ENCODE measurements around the gene MFAP2. TPM values are rescaled to one million over a fixed set of nuclear protein-coding genes. Genes with fewer than 3 reads are reported as not detected.

The MFAP2 gene
- total RNA-seq, 4 donors from 2014 or later = 1.9 to 8.4 (median 2.1) TPM; not detected in 1

DNA sequence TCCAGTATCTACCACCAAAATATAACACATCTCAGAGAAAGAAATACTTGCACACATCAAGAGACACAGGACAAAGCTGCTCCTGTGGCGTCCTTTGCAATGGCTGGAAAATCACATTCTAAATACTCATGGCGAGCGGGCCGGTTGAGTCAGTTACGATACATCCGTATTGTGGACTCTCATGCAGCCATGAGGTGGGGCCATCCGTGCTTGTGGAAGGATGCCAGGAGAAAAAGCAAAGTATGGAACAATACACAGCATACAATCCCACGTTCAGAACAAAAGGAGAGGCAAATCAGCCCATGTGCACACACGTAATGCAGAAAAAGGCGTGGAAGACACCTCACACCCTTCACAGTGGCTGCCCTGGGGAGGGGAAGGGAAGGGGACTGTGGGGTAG, 18.2 kb upstream of the MFAP2 start:
- Histone ChIP-seq H3K36me3 (peaks cover 0 to 57% (median 0%) of the 10 kb centered on the region in 3 donors), H3K27me3 (no peaks in the 10 kb centered on the region)
- DNase-seq = no peak

DNA sequence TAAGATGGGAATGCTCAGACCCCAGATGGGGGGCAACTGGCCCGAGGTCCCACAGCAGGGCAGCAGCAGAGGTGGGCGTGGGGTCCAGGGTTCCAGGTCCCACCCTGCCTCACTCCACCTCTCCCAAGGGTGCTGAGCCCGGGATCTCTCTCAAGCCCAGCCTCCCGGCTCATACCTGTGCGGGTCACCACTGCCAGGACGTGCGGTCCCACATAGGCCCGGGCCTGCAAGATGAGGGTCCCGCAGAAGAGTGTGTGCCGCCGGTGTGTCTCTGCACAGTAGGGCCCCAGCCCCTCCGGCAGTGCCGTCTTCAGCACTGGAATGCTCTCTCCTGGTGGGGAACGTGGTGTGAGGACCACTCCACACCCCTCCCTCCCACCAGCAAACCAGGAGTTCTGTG, 16.4 kb upstream of the MFAP2 start:
- Histone ChIP-seq H3K27me3 (no peaks in the 10 kb centered on the region), H3K4me1 (no peaks in the 10 kb centered on the region), H3K4me3 (no peak overlapping the region), H3K36me3 (peaks cover 0 to 51% (median 0%) of the 10 kb centered on the region in 3 donors), H3K9me3 (no peaks in the 10 kb centered on the region), H3K27ac (no peak overlapping the region)
- no peak for DNase-seq
- TF ChIP-seq POLR2A (IDR thresholded peaks at IDR 0.05) = no peak
- no peak for TF ChIP-seq CTCF (IDR thresholded peaks at IDR 0.05)

More for the DNA sequence above, 18.2 kb upstream of the MFAP2 start:
- TF ChIP-seq POLR2A (IDR thresholded peaks at IDR 0.05) = no peak
- TF ChIP-seq CTCF (IDR thresholded peaks at IDR 0.05) = no peak
- no peaks in the 10 kb centered on the region for H3K4me1 ChIP-seq
- H3K9me3 ChIP-seq = no peaks in the 10 kb centered on the region
- no peak overlapping the region for H3K4me3 ChIP-seq
- no peak overlapping the region for H3K27ac ChIP-seq

DNA sequence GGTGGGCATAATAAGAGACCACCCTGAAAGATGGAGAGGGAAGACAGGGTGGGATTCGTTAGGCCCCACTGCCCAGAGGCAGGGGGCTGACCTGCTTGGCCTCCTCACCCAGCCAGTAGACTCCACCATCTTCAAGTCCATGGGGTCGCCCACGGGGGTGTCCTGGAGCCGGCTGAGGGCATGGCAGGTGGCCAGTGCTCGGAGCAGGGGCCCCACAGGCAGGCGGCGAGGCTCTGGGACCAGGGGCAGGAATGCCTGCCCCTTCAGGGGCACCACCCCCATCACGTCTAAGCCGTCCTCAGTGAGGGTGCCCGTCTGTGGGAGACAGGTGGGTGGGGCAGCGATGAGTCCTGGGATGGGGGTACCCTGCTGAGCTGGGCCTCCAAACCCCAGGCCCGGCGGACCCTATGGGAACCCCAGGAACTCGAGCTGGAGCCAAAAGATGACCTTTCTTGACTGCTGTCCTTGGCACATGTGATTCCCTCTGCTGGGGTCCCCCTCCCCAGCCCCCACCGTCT, 13.2 kb upstream of the MFAP2 start:
- no peak for TF ChIP-seq CTCF (IDR thresholded peaks at IDR 0.05)
- TF ChIP-seq POLR2A (IDR thresholded peaks at IDR 0.05) = no peak

GRCh38 chr1:16992675-16993074, 12.3 kb upstream of the MFAP2 start:
- H3K4me1 ChIP-seq = no peaks in the 10 kb centered on the region
- H3K36me3 ChIP-seq = peaks cover 0 to 42% (median 0%) of the 10 kb centered on the region in 3 donors
- H3K27ac ChIP-seq = no peak overlapping the region
- no peak overlapping the region for H3K4me3 ChIP-seq
- no peak for DNase-seq
- H3K9me3 ChIP-seq = no peaks in the 10 kb centered on the region
- TF ChIP-seq POLR2A (IDR thresholded peaks at IDR 0.05) (no peak), CTCF (IDR thresholded peaks at IDR 0.05) (no peak)
- H3K27me3 ChIP-seq = no peaks in the 10 kb centered on the region

More for the DNA sequence above, 13.2 kb upstream of the MFAP2 start:
- DNase-seq = no peak
- Histone ChIP-seq H3K27ac (no peak overlapping the region), H3K4me1 (no peaks in the 10 kb centered on the region), H3K4me3 (no peak overlapping the region), H3K9me3 (no peaks in the 10 kb centered on the region), H3K36me3 (peaks cover 0 to 45% (median 0%) of the 10 kb centered on the region in 3 donors), H3K27me3 (no peaks in the 10 kb centered on the region)

DNA sequence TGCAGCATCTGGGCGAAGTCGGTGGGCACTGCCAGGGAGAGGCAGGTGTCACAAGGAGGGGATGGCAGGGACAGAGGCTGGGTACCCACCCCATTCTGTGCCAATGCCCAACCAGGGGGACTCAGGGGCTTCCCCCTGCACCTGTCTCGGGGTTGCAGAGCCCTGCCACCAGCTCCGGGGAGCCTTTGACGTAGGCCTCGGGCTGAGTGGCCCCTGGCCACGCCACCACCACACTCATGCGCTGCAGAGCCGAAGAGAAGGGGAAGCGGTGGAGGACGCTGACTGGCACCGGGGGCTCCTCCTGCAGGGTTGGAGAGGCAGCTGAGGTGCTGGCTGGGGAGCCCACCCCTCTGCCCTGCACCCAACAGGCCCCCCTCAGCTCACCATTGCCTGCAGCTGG, 11.7 kb upstream of the MFAP2 start:
- no peak for DNase-seq
- TF ChIP-seq POLR2A (IDR thresholded peaks at IDR 0.05) (no peak), CTCF (IDR thresholded peaks at IDR 0.05) (no peak)
- Histone ChIP-seq H3K27ac (no peak overlapping the region), H3K4me1 (no peaks in the 10 kb centered on the region), H3K4me3 (no peak overlapping the region), H3K36me3 (peaks cover 0 to 42% (median 0%) of the 10 kb centered on the region in 3 donors), H3K9me3 (no peaks in the 10 kb centered on the region), H3K27me3 (no peaks in the 10 kb centered on the region)

DNA sequence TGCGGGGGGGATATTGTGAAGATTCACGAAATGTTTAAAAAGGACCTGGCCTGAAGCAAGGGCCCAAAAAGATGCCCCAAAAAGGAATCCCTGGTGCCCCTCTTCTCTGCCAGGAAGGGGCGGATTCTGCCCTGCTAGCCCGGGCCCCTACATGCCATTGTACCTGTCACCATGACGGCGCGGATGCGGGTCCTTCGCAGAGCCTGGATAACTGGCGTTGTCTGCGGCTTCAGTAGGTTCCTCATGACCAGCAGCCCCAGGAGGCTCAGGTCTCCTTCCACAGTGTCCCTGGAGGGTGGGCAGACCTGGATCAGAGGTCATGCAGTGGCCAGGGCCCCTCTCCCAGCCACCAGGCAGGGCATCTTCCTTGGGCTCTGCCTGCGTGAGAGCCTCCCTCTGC, 11.2 kb upstream of the MFAP2 start:
- Histone ChIP-seq H3K27ac (no peak overlapping the region), H3K36me3 (peaks cover 0 to 42% (median 0%) of the 10 kb centered on the region in 3 donors), H3K4me3 (no peak overlapping the region), H3K27me3 (no peaks in the 10 kb centered on the region), H3K9me3 (no peaks in the 10 kb centered on the region), H3K4me1 (no peaks in the 10 kb centered on the region)
- TF ChIP-seq POLR2A (IDR thresholded peaks at IDR 0.05) (no peak), CTCF (IDR thresholded peaks at IDR 0.05) (no peak)
- no peak for DNase-seq

Measured in Peyer's patch (tissue), 4 donors.